ENCODE data around the gene ANKRD2.
"Not testable (repeated sequence)": the region's sequence is repeated elsewhere in the genome, so short reads cannot be mapped to it uniquely, and the experiment has no call there.

ANKRD2 gene

DNA sequence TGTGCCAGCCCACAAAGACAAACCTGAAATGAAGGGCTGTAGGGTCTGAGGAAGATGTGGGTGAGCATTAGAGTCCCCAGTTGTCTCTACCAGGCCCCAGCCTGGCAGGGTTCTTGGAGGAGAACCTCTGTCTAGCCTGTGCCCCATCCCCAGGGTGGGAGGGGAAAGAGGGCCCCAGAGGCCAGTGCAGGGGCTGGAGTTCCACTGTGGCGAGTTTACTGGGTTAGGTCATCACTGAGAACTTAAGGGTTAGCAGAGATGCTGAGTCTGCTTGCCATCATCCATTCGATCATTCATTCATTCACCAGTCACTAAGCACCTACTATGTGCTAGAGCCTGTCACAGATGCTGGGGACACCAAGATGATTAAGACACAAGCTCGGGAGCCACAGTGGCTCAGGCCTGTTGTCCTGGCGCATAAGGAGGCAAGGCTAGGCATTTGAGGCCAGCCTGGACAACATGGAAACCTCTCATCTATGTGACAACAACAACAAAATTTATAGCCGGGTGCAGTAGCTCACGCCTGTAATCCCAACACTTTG is 2.6 kb downstream of the ANKRD2 start:
- H3K27ac ChIP-seq (ENCODE audit: extremely low read depth, low read depth, low read length) = no peak overlapping the region
- H3K4me3 ChIP-seq (ENCODE audit: low read depth, low read length) = no peak overlapping the region
- CTCF ChIA-PET = interaction anchor here (0.8 to 5.1 kb wide), 13 partner anchors 9 to 134 kb away, joined by 3 to 78 read pairs (median 4); partner anchors contain the start of gene HOGA1
- POLR2A ChIA-PET = interaction anchor here (0.9 kb wide), 1 partner anchor 9 kb away, joined by 5 read pairs; the partner anchor contains the start of gene HOGA1
- H3K9me3 ChIP-seq (ENCODE audit: control insufficient read depth, insufficient read depth, low read depth, low read length) = no peaks in the 10 kb centered on the region
- peaks cover 0 to 3% of the 10 kb centered on the region in 2 experiments; a peak in 1 of 3 replicates for H3K36me3 ChIP-seq (ENCODE audit: control insufficient read depth in 2 of 2, insufficient read depth in 1 of 2, low read length in 2 of 2)
- TF ChIP-seq, protein P1, sequence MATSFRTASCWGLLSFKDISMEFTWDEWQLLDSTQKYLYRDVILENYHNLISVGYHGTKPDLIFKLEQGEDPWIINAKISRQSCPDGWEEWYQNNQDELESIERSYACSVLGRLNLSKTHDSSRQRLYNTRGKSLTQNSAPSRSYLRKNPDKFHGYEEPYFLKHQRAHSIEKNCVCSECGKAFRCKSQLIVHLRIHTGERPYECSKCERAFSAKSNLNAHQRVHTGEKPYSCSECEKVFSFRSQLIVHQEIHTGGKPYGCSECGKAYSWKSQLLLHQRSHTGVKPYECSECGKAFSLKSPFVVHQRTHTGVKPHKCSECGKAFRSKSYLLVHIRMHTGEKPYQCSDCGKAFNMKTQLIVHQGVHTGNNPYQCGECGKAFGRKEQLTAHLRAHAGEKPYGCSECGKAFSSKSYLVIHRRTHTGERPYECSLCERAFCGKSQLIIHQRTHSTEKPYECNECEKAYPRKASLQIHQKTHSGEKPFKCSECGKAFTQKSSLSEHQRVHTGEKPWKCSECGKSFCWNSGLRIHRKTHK (tag by site-specific recombination; IDR thresholded peaks at IDR 0.05) = no peak
- TF ChIP-seq, protein P2, sequence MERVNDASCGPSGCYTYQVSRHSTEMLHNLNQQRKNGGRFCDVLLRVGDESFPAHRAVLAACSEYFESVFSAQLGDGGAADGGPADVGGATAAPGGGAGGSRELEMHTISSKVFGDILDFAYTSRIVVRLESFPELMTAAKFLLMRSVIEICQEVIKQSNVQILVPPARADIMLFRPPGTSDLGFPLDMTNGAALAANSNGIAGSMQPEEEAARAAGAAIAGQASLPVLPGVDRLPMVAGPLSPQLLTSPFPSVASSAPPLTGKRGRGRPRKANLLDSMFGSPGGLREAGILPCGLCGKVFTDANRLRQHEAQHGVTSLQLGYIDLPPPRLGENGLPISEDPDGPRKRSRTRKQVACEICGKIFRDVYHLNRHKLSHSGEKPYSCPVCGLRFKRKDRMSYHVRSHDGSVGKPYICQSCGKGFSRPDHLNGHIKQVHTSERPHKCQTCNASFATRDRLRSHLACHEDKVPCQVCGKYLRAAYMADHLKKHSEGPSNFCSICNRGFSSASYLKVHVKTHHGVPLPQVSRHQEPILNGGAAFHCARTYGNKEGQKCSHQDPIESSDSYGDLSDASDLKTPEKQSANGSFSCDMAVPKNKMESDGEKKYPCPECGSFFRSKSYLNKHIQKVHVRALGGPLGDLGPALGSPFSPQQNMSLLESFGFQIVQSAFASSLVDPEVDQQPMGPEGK (tag by site-specific recombination; IDR thresholded peaks at IDR 0.05) = no peak
- TF ChIP-seq ZNF121 (tag by site-specific recombination; IDR thresholded peaks at IDR 0.05) (no peak), MZF1 (tag by site-specific recombination; IDR thresholded peaks at IDR 0.05; ENCODE audit: borderline replicate concordance) (no peak), ZFP69B (tag by site-specific recombination; IDR thresholded peaks at IDR 0.05) (no peak), ZNF37A (tag by site-specific recombination; IDR thresholded peaks at IDR 0.05) (no peak), ZNF664 (tag by site-specific recombination; IDR thresholded peaks at IDR 0.05) (no peak), ZNF157 (tag by site-specific recombination; IDR thresholded peaks at IDR 0.05) (no peak), ZNF76 (tag by site-specific recombination; IDR thresholded peaks at IDR 0.05; ENCODE audit: borderline replicate concordance, low read depth) (no peak), GLI2 (tag by site-specific recombination; IDR thresholded peaks at IDR 0.05; ENCODE audit: borderline replicate concordance, low read depth) (no peak), ZNF239 (tag by site-specific recombination; IDR thresholded peaks at IDR 0.05) (no peak), ZBTB20 (tag by site-specific recombination; IDR thresholded peaks at IDR 0.05) (peak; percentile 67), IKZF3 (tag by site-specific recombination; IDR thresholded peaks at IDR 0.05) (no peak), ZNF701 (tag by site-specific recombination; IDR thresholded peaks at IDR 0.05) (no peak), ZNF24 (tag by site-specific recombination; IDR thresholded peaks at IDR 0.05) (peak; percentile 87)
- TF ChIP-seq, protein P3, sequence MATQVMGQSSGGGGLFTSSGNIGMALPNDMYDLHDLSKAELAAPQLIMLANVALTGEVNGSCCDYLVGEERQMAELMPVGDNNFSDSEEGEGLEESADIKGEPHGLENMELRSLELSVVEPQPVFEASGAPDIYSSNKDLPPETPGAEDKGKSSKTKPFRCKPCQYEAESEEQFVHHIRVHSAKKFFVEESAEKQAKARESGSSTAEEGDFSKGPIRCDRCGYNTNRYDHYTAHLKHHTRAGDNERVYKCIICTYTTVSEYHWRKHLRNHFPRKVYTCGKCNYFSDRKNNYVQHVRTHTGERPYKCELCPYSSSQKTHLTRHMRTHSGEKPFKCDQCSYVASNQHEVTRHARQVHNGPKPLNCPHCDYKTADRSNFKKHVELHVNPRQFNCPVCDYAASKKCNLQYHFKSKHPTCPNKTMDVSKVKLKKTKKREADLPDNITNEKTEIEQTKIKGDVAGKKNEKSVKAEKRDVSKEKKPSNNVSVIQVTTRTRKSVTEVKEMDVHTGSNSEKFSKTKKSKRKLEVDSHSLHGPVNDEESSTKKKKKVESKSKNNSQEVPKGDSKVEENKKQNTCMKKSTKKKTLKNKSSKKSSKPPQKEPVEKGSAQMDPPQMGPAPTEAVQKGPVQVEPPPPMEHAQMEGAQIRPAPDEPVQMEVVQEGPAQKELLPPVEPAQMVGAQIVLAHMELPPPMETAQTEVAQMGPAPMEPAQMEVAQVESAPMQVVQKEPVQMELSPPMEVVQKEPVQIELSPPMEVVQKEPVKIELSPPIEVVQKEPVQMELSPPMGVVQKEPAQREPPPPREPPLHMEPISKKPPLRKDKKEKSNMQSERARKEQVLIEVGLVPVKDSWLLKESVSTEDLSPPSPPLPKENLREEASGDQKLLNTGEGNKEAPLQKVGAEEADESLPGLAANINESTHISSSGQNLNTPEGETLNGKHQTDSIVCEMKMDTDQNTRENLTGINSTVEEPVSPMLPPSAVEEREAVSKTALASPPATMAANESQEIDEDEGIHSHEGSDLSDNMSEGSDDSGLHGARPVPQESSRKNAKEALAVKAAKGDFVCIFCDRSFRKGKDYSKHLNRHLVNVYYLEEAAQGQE (tag by site-specific recombination; IDR thresholded peaks at IDR 0.05) = no peak
- TF ChIP-seq, protein P4, sequence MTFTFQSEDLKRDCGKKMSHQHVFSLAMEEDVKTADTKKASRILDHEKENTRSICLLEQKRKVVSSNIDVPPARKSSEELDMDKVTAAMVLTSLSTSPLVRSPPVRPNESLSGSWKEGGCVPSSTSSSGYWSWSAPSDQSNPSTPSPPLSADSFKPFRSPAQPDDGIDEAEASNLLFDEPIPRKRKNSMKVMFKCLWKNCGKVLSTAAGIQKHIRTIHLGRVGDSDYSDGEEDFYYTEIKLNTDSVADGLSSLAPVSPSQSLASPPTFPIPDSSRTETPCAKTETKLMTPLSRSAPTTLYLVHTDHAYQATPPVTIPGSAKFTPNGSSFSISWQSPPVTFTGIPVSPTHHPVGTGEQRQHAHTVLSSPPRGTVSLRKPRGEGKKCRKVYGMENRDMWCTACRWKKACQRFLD (tag by site-specific recombination; IDR thresholded peaks at IDR 0.05) = no peak
- peaks cover 6% of the 10 kb centered on the region for H3K4me1 ChIP-seq (ENCODE audit: control insufficient read depth, insufficient read depth, low read length)

DNA sequence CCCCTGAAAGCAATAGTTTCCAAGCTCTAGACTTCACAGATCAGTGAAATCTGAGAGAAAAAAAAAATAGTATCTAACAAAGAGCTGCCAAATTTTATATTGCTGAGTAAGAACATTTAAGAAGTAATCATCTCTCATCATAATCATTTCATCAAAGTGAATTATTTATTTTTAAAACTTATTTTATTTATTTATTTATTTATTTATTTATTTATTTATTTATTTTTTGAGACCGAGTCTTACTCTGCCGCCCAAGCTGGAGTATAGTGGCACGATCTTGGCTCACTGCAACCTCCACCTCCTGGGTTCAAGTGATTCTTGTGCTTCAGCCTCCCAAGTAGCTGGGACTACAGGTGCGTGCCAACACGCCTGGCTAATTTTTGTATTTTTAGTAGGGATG is 3.9 kb downstream of the ANKRD2 start:
- CTCF ChIA-PET = interaction anchor here (0.6 to 2.7 kb wide), 5 partner anchors 16 to 216 kb away, joined by 3 to 12 read pairs (median 4); no protein-coding TSS in a partner anchor
- H3K36me3 ChIP-seq (ENCODE audit: control insufficient read depth in 2 of 2, insufficient read depth in 1 of 2, low read length in 2 of 2); H3K4me1 ChIP-seq (ENCODE audit: control insufficient read depth, insufficient read depth, low read length); H3K27ac ChIP-seq (ENCODE audit: extremely low read depth, low read depth, low read length); H3K4me3 ChIP-seq (ENCODE audit: low read depth, low read length); POLR2A ChIA-PET; H3K9me3 ChIP-seq (ENCODE audit: control insufficient read depth, insufficient read depth, low read depth, low read length): not testable (repeated sequence)
- TF ChIP-seq, protein P5, sequence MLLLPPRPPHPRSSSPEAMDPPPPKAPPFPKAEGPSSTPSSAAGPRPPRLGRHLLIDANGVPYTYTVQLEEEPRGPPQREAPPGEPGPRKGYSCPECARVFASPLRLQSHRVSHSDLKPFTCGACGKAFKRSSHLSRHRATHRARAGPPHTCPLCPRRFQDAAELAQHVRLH (tag by site-specific recombination; IDR thresholded peaks at IDR 0.05) = peak; percentile 56; the same call in 1 of the 2 replicates
- TF ChIP-seq ZNF664 (tag by site-specific recombination; IDR thresholded peaks at IDR 0.05) = peak; percentile 85
- peak; percentile 86 for TF ChIP-seq ZNF560 (tag by site-specific recombination; IDR thresholded peaks at IDR 0.05; ENCODE audit: borderline replicate concordance)
- peak; percentile 78; the same call in 1 of the 2 replicates for TF ChIP-seq ZNF202 (tag by site-specific recombination; IDR thresholded peaks at IDR 0.05; ENCODE audit: borderline replicate concordance)
- TF ChIP-seq ZNF623 (tag by site-specific recombination; IDR thresholded peaks at IDR 0.05) = peak; percentile 86
- 0 out of 2 replicates have a peak, but pooled peaks have one; percentile 32 for TF ChIP-seq ZNF354C (tag by site-specific recombination; IDR thresholded peaks at IDR 0.05; ENCODE audit: borderline replicate concordance, low read depth)
- TF ChIP-seq ZBTB8A (tag by site-specific recombination; IDR thresholded peaks at IDR 0.05) = peak; percentile 85
